Ecto neural progenitor cell (in vitro differentiated cells): ENCODE results near the gene DPT.
"Not testable (repeated sequence)": the region's sequence is repeated elsewhere in the genome, so short reads cannot be mapped to it uniquely, and the experiment has no call there.

Experiments used
- DNase-seq: peaks from one replicate; pipeline ENCODE4 v3.0.0-alpha.2; 2018; ENCODE audit warnings: low spot score

Gene DPT

DNA sequence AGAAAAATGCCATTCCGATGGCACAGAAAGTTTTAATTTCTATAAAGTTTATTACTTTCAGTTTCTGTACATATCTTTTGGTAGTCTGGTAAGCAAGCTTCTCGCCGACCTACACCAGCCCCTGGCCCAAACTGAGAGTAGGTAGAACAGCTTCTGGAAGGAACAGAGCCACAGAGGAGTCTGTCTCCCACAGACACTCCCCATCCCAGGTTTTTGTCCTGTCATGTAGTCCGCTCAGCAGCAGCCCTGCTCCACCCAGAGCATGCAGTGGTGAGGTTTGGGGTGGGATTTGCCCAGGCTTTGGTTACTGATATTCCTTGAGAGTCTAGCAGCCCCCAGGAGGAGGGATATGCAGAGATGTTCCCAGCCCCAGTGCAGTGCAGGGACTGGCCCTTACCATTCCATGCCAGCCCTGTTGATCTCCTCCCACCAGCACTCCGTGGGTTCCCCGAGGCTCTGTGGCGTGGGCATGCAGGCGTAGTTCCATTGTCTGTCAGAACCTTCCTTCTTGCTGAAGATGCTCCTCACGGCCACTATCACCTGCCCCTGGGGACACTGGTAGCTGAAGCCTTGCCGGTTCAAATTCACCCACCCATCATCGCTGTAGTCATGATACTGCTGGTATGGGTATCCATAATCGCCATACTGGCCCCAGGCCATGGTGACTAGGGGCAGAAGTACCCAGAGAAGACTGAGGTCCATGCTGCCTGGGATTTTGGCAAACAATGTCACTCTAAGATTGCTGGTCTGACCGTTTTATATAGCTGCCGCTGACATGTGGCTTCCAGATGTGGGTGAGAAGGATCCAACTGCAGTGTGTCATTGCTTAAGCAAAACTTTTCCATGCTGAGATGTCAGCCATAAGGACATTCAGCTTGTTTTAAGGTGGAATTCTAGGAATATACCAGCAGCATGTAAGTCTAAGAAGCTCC is at the start of gene DPT:
Gene DPT (minus strand): TSS at position 734 of the 932 bp plus-strand sequence. CDS start 32 bp downstream, at position 702.
- no peak for DNase-seq

DNA sequence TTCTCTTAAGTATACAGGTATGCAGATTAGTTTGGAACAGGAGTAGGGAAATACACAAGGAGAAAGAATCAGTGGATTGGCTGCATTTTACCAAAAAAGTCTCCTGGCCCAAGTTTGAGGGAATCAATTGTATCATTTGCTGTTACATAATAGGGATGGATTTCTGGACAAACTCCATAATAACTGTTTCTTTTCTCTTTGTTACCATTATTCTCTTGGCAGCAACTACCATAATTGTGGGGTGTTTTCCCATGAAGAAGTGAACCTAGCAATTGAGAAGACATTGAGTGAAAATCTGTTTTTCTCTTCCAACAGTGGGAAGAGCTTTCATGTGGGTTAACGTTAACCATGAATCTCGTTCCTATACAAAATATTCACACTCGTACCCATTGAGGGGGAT is 46.4 kb upstream of the DPT start:
- DNase-seq: no peak

DNA sequence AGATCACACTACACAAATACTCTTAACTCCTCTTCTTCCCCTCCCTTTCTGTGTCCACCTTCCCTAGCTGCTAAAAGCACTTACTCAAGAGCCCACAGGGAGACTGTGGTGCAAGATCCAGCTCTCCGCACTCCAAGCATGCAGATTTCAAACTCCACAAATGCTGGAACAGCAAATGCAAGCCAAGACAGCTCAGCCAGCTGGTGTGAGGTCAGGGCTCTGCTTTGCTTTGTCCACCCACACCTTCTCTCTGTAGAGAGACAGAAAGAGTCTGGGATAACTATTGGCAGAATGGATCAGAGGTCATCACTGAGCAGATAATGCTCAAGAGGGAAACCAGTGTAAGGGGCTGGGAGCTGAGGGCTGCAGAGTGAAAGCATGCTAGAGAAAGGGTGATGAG is 45.2 kb upstream of the DPT start:
- DNase-seq: no peak

DNA sequence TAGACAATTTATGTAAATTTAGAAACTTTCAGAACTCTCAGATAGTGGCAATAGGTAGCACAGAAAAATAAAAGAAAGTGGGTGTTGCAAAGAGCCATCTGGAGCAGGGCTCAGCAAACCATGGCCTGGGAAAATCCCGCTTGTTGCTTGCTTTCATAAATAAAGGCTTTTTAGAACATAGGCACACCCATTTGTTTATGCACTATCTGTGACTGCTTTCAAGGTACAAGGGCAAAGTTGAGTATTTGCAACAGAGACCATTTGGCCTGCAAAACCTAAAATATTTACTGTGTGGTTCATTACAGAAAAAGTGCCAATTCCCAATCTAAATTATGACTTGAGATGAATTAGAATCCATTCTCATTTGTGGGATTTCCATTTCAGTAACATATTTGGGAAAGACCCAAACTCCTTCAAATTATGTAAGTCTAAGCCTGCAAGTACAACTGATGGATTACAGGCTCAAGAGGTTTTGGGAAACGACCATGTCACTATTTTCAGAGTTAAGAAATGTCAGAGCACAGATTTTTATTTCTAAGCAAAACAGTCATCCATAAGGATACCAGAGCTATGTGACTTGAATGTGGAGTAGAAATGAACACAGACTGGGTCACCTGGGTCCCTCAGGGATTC is 43.5 kb upstream of the DPT start:
- no peak for DNase-seq

DNA sequence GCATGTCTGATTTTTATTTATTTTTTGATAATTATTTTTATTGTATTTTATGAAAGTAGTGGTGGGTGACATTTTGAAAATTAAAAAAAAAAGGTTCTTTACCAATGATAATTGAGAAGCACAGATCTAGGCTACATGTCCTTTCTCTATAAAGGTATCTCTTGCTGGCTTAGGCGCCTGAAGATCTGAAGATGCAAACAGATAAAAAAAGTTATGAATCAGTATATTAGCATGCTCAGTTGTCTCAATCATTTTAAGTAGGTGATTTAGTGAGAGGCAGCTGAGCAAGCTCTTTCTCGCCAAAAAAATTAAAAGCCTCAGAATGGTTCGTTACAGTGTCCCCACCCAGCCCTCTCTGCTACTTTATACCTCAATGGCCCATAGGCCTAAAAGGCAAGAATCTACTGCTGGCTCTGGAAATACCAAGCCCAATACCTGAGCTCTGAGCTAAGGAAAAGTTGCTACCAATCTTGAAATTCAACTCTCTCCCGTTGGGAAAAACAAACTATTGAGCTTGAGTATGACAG is 42.2 kb upstream of the DPT start:
- DNase-seq: no peak

DNA sequence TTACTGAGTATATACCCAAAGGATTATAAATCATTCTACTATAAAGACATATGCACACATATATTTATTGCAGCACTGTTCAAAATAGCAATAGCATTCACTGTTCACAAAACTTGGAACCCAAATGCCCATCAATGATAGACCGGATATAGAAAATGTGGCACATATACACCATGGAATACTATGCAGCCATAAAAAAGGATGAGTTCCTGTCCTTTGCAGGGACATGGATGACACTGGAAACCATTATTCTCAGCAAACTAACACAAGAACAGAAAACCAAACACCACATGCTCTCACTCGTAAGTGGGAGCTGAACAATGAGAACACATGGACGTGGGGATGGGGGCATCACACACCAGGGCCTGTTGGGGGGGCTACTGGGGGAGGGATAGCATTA is 40.9 kb upstream of the DPT start:
- not testable (repeated sequence) for DNase-seq

DNA sequence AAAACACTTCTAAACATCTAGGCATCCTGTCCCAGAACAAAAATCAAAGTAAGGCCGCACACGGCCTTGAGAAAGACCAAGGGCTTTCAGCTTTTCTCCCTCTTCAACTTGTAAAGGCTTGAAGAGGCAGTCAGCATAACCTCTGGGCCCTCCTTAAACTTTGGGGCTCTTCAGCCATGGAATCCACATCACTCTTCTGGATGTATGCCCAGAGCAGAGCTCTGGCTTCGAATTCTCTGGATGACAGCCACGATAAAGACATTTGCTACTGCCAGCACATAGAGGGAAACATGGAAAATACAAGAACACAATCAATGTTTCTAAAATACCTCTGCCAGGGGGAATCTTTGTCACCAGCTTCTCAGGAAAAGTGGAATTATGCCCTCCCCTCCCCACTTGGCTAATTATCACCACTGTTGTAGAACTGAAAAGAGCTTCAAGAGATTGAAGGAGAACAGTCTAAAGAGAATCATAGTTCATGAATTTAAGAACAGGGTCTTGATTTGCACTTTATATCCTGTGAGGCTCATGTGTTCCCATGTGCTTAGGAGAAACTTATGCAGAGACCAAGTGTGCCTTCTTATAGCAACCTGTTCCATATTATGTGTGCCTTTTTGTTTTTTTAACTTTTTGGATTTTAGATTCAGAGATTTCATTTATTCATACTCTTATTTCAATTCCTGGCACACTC is 39.0 kb upstream of the DPT start:
- no peak for DNase-seq

DNA sequence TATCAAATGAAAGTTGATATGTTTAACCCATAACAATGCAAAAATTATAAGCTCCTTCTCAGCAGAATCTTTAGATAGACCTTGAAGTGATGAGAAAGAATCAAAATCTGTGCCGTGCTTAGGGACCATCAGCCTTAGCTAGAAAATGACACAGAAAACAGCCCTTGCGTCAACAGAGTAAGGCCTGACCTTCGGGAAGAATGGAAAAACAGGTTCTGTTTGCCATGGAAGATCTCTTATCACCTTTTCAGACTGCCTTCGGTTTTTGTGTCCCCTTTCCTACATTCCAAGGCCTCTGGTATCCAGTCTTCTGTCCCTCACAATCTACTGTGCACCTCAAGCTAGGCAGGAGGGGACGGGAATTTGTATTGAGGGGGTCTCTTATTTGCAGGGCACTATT is 37.6 kb upstream of the DPT start:
- no peak for DNase-seq

DNA sequence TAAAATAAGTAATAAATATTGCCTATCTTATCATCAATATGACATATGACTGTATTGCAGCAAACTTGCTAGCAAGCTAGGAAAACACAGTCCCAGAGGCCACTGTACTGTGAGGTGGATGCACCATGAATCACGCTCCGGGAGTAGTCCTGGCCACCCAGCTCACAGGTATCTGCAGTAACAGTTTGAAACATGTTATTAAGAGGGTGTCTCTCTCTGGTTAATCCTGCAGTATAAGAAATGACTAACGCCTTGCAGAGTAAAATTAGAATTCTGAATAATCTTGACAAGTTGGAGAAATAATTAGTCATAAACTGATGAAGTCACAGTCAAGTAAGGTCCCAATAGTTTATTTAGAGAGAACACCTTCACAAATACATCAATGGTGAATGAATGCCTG is 34.0 kb upstream of the DPT start:
- DNase-seq: no peak

DNA sequence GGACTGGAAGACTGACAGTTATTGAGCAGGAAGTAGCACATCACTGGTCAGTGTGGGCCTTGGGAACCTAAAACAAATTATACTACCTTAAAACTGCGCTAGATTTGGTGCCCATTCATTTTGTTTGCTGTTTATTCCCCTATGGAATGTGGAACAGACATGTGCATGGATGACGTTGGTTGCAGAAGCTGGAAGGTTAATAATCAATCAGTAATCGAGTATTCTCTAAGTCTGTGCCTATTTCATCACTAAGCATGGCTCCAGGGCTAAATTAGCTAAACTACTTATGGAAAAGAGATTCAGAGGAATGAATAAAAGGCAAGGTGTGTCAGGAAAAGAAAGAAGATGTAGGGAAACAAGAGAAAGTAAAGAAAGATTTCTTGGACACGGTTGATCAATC is 33.5 kb upstream of the DPT start:
- DNase-seq: no peak

DNA sequence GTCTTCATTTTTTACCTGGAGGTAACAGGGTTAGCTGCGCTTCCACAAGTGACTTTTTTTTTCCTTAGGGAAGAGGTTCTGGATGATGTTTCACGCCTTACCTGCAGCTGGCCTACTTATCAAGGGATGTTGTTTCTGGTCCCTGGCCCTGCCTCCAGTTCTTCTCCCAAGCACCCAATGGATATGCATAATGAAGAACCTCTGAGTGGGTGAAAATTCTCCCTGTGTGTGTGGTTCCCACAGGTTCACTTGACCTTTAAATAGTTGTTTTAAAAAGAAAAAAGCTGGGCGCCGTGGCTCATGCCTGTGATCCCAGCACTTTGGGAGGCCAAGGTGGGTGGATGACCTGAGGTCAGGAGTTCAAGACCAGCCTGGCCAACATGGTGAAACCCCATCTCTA is 31.8 kb upstream of the DPT start:
- DNase-seq: no peak

DNA sequence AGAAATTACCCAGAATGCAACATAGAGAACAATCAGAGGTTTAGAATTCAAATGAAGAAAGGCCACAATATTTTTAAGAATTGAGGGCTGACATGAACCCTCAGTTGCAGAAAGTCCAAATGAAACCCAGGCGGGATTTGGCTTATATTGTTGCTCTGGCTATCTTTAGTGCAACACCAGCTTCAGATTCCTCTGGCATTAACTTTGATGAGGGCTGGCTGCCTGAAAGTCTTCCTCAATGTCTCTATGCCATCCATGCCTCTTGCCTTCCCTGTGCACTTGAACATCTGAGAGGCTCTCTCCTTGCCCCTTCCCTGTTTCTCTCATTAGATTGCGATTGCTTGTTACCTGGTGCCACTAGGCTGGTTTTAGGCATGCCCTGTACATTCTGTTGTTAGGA is 31.2 kb upstream of the DPT start:
- DNase-seq: no peak

DNA sequence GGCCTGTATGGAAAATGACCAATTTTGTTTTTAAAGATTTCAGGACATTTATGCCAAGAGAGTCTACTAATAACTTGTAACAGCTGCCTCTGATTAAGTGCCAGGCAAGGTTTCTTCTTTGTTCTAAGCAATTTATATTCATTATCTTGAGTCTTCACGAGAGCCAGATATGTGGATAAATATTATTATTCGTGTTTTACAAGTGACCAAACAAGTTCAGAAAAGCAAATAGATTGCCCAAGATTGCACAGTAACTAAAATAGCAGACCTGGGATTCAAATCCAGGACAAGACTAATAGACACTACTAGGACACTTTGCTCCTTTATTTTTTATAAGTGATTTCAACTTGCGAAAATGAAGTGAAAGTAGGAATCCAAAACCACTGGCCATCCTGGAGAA is 30.1 kb upstream of the DPT start:
- DNase-seq: no peak

DNA sequence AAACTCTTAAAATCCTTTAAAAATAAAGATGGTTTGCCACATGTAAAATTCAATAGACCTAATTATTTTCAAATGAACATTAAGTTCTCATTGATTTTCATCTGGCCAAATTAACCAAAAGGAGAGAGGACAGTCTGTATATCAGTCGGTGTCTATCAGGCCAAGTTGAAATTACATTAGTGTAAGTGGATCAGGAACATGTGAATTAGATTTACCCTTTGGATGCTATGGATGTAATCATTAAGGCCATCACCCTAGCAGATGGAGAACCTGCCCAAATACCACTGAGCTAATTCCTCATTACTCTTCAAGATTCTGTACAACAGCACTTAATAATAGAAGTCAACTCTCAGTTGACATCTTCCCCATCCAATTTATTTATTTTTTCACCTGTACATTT is 29.5 kb upstream of the DPT start:
- DNase-seq: no peak

DNA sequence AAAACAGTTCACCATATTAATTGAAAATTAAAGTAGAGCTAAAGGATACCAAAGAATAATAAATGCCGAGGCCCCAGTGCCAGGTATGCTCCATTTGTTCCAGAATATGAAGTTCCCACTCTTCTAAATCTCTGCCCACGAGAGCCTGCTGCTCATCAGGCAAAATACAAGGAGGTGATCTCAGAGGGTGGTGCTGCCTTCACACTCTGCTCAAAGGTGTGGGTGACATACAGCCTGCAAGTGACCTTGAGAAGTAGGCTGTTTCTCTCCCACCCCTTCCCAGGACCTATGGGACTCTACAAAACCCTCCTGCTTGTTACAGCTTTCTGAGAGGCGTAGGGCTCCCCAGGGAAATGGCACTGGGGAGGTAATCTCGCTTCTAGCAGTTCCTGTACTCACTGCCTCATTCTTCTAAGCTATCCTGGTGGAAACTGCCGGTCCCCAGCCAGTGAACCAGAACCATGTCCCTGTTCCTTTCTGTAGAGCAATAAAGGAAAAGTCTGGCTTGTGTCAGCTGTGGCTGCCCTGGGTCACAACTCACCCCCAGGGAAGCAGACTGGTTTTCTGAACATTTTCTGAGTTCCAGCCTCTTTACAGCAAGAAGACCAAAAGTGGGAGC is 26.9 kb upstream of the DPT start:
- DNase-seq: no peak

DNA sequence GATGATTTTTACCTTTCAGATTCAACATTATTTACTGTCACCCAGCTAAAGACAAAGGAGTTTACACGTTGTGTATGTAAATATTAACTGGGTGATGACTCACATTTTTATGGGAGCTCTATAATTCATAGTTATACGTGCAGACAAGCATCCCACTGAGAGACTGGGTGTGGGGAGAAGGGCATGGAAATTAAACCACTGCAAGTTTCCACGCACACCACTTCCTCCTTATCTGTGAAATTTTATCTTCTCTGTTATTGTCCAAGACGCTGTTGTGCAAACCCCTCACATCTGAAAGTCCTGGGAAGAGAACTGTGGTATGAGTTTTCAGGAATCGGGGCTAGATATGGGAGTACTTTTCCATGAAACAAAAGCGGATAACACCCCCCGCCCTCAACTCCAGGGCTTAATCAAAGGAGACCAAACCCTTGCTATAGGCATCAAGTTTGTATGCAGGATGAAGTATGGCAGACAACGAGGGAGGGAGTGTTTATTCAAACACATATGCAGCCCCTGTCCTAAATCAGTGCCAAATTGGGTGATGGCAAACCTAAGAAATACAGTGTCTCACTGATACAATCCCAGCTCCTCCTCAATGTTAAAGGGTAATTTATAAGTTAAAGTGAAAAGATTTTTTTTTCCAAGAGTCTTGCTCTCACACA is 23.3 kb upstream of the DPT start:
- no peak for DNase-seq

DNA sequence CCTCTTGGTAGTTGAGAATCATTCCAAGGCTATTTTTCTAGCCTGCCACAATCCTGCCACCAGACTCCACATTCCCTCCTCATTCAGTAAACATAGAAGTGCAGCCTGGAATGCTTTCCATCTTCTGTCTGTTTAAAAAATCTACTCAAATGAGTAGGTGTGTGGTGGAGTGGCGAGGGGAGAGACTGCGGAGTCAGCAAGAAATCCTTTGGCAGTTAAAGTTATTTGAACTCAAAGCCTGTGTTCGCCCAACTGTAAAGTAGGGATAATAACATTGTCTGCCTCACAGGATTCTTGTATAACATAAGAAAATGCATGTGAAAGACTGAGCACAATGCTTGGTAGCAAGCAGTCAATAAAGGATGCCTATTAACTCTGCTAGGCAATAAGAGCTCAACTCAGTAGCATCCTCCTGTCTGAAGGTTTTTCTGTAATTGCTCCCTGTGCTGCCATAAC is 22.2 kb upstream of the DPT start:
- DNase-seq: no peak

DNA sequence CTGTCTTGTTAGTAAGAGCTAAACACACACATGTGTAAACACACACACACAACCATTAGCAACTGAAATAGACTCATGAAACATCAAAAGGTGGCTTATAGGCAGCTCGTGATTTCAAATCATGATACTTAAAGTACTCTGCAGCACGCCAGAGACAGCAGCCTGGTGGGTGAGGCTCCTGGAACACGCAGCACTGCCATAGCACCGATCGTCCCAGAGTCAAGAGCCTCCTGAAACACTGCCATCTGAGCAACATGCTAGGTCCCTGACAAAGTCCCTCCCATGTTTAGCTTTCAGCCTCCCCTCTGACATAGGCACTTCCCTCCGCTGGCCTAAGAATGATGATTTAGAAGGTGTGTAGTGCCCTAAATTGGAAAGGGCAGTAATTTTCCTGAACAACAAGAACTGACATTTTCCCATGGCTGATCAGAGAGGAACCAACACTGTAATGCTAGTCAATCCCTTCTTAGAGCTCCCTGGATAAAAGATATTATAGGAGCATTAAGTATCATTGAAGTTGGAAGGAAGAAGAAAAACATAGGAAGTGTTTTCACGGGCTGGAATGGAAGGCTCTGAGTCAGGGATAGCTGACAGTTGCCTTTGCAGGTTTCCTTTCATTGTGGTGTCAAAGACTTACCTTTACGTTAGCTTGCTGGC is 14.1 kb upstream of the DPT start:
- no peak for DNase-seq

DNA sequence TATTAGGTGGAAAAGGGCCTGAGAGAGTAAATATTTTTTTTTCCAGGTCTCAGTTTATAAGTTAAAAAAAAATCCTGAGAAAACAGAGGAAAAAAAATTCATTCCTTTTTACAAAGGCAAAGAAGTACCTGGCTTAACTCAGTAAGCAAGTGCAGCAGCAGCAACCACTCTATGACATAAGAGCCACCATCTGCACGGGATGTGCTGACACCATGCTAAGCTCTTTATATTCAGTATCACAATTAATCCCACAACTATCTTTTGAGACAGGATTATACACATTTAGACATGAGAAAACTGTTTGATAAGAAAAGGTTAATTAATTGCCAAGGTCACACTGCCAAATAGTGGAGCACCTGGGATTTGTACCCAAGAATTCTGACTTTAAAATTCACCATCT is 13.4 kb upstream of the DPT start:
- no peak for DNase-seq

DNA sequence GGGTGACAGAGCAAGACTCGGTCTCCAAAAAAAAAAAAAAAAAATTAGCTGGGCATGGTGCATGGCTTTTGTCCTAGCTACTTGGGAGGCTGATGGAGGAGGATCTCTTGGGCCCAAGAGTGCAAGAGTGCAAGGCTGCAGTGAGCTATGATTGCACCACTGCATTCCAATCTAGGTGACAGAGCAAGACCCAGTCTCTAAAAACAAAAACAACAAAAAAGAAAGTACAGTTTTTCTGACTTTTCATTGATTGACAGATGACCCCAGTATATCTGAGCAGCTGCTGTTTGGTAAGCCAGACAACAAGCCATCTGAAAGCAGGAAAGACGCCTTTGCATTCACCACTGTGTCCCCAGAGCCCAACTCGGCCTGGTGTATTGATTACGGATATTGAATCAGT is 10.9 kb upstream of the DPT start:
- no peak for DNase-seq

DNA sequence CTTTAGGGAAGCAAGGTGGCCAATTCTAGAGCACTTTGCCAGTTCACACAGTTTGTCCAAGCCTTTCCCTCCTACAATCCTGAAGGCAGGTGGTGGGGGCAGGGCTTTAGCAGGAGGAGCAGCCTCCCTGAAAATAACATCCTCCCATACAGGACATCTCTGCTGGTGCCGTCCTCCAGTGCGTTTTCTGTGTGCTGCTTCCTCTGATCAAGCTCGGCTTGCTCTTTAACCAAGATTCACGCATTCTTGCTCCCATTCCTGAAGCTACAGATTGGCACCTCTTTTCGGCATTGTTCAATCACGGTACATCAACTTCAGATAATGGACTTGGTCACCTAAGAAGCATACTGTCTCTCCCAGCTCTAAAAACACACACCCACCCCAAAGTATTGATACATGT is 7.5 kb upstream of the DPT start:
- DNase-seq: no peak
